GM21717 (cell line): ENCODE measurements around the gene SUSD6.
A peak's percentile ranks its signal among the peaks of the same experiment; 100 is the strongest.
"Not testable (repeated sequence)": the region's sequence is repeated elsewhere in the genome, so short reads cannot be mapped to it uniquely, and the experiment has no call there.

Experiments used
- ATAC-seq: cut with Tn5 transposase; IDR thresholded peaks from one replicate; pipeline ENCODE4 v1.9.1; 2021; ENCODE audit warnings: mild to moderate bottlenecking, moderate library complexity; ENCODE audit not compliant: unreplicated experiment

SUSD6 gene

DNA sequence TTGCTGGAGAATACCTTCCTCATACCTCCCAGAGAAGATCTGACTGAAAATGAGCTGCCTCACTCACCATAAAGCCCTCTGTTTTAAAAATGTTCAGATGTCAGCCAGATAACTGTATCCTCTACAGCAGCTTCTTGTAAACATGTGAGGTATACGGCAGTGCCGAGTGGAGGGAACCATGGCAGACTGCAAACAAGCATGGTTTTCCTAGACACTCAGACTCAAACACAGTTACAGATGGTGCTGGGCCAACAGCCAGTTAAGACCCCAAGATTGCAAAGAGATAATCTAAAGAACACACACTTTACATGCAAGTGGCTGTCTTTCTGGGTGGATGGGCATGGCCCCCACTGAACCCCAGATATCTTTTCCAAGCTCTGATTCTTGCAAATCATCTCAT lies 20.1 kb upstream of the SUSD6 start:
- ATAC-seq: no peak

DNA sequence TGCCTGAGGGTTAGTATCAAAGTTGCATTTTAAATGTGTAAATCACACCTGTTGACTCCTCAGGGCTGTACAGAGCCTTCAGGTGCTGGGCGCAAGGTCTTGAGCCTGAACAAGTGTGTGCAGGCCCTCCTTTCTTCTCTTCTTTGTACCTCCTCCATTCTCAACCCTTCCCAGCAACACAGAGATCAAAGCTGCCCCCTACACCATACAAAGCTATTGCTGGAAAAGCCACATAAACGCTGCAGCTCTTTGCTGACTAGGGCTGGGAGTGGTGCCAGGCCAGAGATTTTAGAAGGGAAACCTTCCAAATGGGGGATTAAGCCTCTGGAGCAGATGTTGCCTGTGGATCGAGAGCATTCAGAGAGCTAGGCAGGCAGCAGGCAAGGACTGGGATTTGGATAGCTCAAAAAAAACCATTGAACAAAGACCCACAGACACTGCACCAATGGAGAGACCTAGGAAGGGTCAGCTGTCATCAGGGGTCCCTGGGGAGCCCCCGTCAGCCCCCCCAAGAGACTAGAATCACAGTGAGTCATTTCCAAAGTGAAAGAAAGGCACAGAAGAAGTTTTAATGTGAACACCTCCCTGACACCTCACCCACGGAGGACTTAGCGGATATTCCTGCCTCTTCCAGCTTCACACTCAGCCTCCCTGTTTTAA lies 18.2 kb upstream of the SUSD6 start:
- no peak for ATAC-seq

- no peak for ATAC-seq
Observed at GRCh38 chr14:69594846-69595245, 16.6 kb upstream of the SUSD6 start.

DNA sequence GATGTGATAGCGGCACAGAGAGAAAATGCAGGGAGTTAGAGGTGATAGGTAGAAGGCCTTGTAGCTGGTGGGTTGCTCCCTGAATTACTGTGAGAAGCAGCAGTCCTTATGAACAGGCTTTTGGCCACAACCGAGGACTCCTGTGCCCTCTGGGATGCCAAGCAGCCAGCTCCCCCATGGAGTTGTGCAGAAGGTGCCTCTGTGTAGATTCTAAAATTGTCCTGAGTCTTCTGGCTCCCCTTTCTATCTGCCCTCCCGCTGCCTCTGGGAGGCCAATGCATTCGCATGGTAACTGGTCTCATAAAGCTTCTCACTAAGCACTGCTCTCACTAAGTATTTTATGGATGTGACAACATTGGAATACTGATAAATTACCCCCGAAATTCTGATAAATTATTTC lies 16.1 kb upstream of the SUSD6 start:
- no peak for ATAC-seq

DNA sequence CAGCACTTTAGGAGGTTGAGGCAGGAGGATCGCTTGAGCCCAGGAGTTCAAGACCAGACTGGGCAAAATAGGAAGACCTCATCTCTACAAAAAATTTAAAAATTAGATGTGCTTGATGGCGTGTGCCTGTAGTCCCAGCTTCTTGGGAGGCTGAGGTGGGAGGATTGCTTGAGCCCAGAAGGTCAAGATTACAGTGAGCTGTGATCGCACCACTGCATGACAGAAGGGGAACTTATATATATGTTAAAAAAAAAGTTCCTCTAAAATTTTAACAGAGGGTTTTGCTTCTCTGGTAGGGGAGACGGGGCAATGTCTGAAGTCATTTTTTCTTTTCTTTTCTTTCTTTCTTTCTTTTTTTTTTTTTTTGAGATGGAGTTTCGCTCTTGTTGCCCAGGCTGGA lies 12.0 kb upstream of the SUSD6 start:
- ATAC-seq: not testable (repeated sequence)

- ATAC-seq: no peak
Observed at GRCh38 chr14:69600304-69600891, 11.0 kb upstream of the SUSD6 start.

GRCh38 chr14:69605738-69606137 lies 5.7 kb upstream of the SUSD6 start:
- ATAC-seq: no peak

- ATAC-seq: no peak
Observed at GRCh38 chr14:69606258-69607184, 4.9 kb upstream of the SUSD6 start.

- no peak for ATAC-seq
Observed at GRCh38 chr14:69610020-69610873, 1.1 kb upstream of the SUSD6 start.

DNA sequence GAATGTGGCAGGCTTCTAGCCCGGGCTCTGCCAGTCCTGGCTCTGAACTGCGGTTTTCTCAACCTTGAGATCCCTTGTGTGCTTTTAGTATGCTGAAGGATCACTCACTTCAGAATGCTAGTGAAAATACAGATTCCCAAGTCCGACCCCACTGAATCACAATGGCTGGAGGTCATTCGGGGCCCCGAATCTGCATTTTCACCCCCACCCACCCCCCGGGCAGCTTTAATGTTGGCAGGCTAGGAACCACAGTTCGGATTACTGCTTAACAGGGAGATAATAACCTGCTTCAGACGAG lies 573 bp upstream of the SUSD6 start:
- no peak for ATAC-seq

DNA sequence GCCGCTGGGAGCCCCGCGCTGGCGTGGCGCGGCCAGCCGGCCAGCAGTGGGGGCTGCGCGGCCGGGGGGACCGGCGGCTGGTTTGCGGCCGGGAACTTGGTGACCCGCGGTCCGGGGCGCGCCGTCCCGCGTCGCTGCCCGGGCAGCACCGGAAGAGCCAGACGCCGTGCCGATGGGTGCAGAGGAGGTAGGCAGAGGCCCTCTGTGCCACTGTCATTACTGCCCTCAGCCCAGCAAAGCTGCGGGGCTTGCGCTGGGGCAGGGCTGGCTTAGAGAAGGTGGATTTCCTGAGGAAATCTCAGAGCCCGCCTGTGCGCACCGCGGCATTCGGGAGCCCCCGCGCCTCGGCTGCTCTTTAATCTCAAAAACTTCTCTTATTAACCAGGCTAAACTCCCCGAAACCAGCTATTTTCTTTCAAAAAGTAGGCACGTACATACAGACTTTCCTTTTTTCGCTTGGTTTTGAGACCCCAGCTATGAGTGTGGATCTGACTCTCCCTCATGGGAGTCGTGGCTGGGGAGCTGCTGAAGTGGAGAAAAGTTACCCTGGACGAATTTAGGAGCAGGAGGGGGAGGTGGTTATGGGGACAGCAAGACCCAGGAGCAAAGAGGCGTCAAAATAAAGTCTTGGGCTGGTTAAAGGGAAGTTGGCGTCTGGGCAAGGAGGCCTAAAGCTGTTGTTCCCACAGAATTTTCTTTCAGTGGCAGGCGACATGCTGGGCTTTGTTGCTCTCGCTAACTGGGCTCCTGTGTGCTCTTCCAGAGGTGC lies 802 bp downstream of the SUSD6 start:
- ATAC-seq: peak; percentile 13

DNA sequence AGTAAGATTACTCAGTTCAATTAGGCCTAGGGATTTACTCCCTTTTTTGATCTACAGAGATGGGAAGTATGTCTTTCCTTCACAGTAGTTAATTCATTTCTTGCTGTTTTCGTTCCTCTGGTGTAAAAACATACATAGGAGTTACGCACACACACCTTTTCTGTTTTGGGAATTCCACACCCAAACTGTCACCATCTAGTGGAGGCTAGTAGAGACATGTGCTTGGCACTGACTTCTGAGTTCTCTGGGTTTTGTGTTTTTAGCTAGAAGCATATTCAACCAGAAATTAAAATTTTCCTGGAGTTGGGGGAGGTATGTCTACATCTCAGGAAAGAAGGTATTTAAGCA lies 1.4 kb downstream of the SUSD6 start:
- no peak for ATAC-seq

DNA sequence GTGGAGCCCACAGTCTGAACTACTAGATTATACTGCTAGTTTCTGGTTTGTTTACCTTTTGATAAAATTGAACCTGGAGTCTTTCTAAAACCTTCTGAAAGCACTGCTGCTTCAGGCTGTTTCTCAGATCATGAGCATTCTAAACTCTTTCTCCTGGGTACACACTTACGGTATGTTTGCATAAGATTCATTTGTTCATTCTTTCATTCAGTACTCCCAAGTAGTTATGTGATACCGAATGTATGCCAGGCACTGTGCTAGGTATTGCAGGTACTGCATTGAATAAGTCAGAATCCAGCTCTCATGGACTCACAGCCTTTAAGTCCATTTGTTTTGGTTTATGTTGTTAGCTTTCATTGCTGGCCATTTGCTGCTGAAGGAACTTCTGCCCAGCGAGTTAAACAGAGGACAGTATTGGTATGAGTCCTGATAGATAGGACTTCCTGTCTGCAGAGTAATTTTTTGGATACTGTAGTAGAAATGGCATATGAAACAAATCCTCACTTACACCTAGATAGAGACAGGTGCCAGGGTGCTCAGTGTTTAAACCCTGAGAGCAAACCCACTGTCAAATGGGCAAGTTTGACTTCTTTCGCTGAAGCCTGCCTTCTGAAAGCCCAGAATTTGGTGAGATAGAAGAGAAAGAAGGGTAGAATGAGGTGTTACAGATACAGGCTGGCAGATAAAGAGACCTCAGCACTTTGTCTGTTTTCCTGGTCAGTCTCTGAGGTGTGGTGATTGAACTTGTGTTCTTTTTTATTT lies 2.1 kb downstream of the SUSD6 start:
- ATAC-seq: no peak

GRCh38 chr14:69614592-69614991 lies 3.2 kb downstream of the SUSD6 start:
- ATAC-seq: no peak

DNA sequence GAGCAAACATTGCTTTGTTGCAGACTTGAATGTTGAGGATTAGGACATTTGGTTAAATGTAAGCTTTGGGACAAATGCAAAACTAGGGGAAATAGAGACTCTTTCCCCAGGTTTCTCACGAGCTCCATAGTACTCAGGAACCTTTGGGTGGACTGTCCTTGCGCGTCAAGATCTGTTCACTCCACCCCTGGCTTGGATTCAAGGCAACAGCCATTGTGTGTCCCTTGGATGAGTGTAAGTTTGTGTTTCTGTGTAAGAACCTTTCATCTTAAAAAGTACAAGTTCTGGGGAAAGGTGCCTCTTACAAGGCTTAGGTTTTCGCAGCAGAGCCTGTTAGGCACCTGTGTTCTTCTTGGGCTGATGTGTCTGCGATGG lies 3.7 kb downstream of the SUSD6 start:
- ATAC-seq: no peak

GRCh38 chr14:69615496-69616407 lies 4.4 kb downstream of the SUSD6 start:
- peak; percentile 46 for ATAC-seq

- no peak for ATAC-seq
Observed at GRCh38 chr14:69616408-69616773, 5.0 kb downstream of the SUSD6 start.

GRCh38 chr14:69617796-69618195 lies 6.4 kb downstream of the SUSD6 start:
- no peak for ATAC-seq

DNA sequence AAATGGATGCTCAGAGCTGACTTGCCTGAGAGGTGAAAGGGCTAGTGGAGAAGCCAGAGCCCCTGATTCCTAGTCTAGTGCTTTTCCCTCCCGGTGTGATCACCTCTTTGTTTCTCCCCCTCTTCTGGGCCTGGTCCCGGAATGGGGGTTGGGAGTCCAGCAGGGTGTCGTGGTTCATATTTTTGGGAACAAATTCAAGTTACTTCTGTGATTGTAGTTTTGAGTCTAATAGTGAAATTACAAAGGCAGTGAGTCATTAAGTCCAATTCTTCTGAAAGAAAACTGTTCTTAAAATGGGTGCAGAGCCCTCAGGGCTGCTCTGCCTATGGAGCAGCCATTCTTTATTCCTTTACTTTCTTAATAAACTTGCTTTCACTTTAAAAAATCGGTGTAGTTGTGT lies 7.6 kb downstream of the SUSD6 start:
- no peak for ATAC-seq
